Hepatocyte (in vitro differentiated cells): ENCODE results near the gene SELENOK. TPM values are rescaled to one million over a fixed set of nuclear protein-coding genes. Genes with fewer than 3 reads are reported as not detected.
A peak's percentile ranks its signal among the peaks of the same experiment; 100 is the strongest.

ENCODE experiments used
- DNase-seq: peaks from one replicate; pipeline ENCODE4 v3.0.0-alpha.2; 2016; ENCODE audit warnings: low spot score
- H2AFZ ChIP-seq: fragments of 200-600 bp; sonication (generic); 2 replicates; pipeline ENCODE4 v1.6.0; 2016; ENCODE audit warnings: antibody characterized with exemption, mild to moderate bottlenecking
- H3K27ac ChIP-seq: fragments of 200-600 bp; sonication (generic); 2 replicates; pipeline ENCODE4 v1.5.1; 2016; ENCODE audit warnings: mild to moderate bottlenecking
- H3K27me3 ChIP-seq: fragments of 200-600 bp; sonication (generic); 2 replicates; pipeline ENCODE4 v1.6.1; 2016
- H3K36me3 ChIP-seq: fragments of 200-600 bp; sonication (generic); replicated peaks from 2 replicates; pipeline ENCODE4 v1.5.1; 2016; ENCODE audit warnings: low read depth; ENCODE audit not compliant: insufficient read depth
- H3K4me1 ChIP-seq: fragments of 200-600 bp; sonication (generic); 2 replicates; pipeline ENCODE4 v1.5.1; 2016; ENCODE audit warnings: mild to moderate bottlenecking, moderate library complexity; ENCODE audit not compliant: insufficient read depth
- H3K4me2 ChIP-seq: fragments of 200-600 bp; sonication (generic); 2 replicates; pipeline ENCODE4 v1.6.0; 2016
- H3K4me3 ChIP-seq: fragments of 200-600 bp; sonication (generic); 2 replicates; pipeline ENCODE4 v1.5.1; 2016; ENCODE audit warnings: mild to moderate bottlenecking
- H3K79me2 ChIP-seq: fragments of 200-600 bp; sonication (generic); 2 replicates; pipeline ENCODE4 v1.6.0; 2017; ENCODE audit warnings: mild to moderate bottlenecking
- H3K9me2 ChIP-seq: fragments of 200-600 bp; sonication (generic); replicated peaks from 2 replicates; pipeline ENCODE4 v1.6.0; 2017; ENCODE audit warnings: mild to moderate bottlenecking; ENCODE audit not compliant: insufficient read depth
- H3K9me3 ChIP-seq: fragments of 200-600 bp; sonication (generic); 2 replicates; pipeline ENCODE4 v1.5.1; 2016; ENCODE audit warnings: low read depth, mild to moderate bottlenecking
- H4K20me1 ChIP-seq: fragments of 200-600 bp; sonication (generic); 2 replicates; pipeline ENCODE4 v1.6.0; 2016; ENCODE audit warnings: mild to moderate bottlenecking; ENCODE audit not compliant: insufficient read depth, poor library complexity, severe bottlenecking
- EZH2 ChIP-seq: fragments of 200-600 bp; sonication (generic); IDR thresholded peaks from 2 replicates; pipeline ENCODE4 v1.6.1; 2016; ENCODE audit warnings: antibody characterized with exemption, mild to moderate bottlenecking, borderline replicate concordance
- EZH2phosphoT487 ChIP-seq: fragments of 200-600 bp; sonication (generic); IDR thresholded peaks from one replicate; pipeline ENCODE4 v1.6.1; 2018; ENCODE audit warnings: antibody characterized with exemption, mild to moderate bottlenecking, low read depth, moderate library complexity; ENCODE audit not compliant: unreplicated experiment, severe bottlenecking
- WGBS: methylation state at CpG from one replicate; pipeline ENCODE4 v1.1.6; 2016; ENCODE audit warnings: low lambda C conversion rate; ENCODE audit errors: missing lambda C conversion rate; 5-methylcytosine and 5-hydroxymethylcytosine counted together
- polyA plus RNA-seq: library from polyadenylated mRNA; unstranded; fragments of >200 nt; fragmentation: Nextera tagmentation; extraction: Ambion mirVana; gene quantifications from 2 replicates; pipeline ENCODE4 v1.2.1, GENCODE V29; 2016
- total RNA-seq: library from RNA; depleted of rRNA; stranded (reverse); fragments of >200 nt; gene quantifications from 2 replicates; pipeline ENCODE4 v1.2.3, GENCODE V29; 2014
- TF ChIP-seq, protein P1 (sequence below): fragments of 200-600 bp; sonication (generic); IDR thresholded peaks from 2 replicates; pipeline ENCODE4 v1.5.1; 2016; ENCODE audit warnings: antibody characterized with exemption, mild to moderate bottlenecking; ENCODE audit not compliant: poor library complexity

Gene SELENOK
- total and polyA plus RNA-seq, 2 experiments from 2014 or later, result 59.7 to 155 TPM

- H3K9me3 ChIP-seq, result no peaks in the 10 kb centered on the region
- TF ChIP-seq EZH2phosphoT487, result no peak
- TF ChIP-seq, protein P1, sequence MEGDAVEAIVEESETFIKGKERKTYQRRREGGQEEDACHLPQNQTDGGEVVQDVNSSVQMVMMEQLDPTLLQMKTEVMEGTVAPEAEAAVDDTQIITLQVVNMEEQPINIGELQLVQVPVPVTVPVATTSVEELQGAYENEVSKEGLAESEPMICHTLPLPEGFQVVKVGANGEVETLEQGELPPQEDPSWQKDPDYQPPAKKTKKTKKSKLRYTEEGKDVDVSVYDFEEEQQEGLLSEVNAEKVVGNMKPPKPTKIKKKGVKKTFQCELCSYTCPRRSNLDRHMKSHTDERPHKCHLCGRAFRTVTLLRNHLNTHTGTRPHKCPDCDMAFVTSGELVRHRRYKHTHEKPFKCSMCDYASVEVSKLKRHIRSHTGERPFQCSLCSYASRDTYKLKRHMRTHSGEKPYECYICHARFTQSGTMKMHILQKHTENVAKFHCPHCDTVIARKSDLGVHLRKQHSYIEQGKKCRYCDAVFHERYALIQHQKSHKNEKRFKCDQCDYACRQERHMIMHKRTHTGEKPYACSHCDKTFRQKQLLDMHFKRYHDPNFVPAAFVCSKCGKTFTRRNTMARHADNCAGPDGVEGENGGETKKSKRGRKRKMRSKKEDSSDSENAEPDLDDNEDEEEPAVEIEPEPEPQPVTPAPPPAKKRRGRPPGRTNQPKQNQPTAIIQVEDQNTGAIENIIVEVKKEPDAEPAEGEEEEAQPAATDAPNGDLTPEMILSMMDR, result peak; percentile 26
- H4K20me1 ChIP-seq, result no peaks in the 10 kb centered on the region
- DNase-seq, result peak; percentile 89
- WGBS, result 40% methylated on average over 12 of the region's 12 CpGs
- no peaks in the 10 kb centered on the region for H3K27me3 ChIP-seq
- H3K79me2 ChIP-seq, result peaks cover 38% of the 10 kb centered on the region
- H3K27ac ChIP-seq, result peak overlapping the region; percentile 97
- peaks cover 42% of the 10 kb centered on the region for H3K4me1 ChIP-seq
- H3K9me2 ChIP-seq, result no peaks in the 10 kb centered on the region
- no peak overlapping the region for H2AFZ ChIP-seq
- H3K4me2 ChIP-seq, result peak overlapping the region; percentile 60
- H3K36me3 ChIP-seq, result no peaks in the 10 kb centered on the region
- H3K4me3 ChIP-seq, result no peak overlapping the region
These were observed 49.0 kb downstream of the SELENOK start for GRCh38 chr3:53842436-53843194.

- no peaks in the 10 kb centered on the region for H3K27me3 ChIP-seq
- TF ChIP-seq EZH2phosphoT487, result no peak
- TF ChIP-seq EZH2, result no peak
- TF ChIP-seq, protein P1, result no peak
- no peaks in the 10 kb centered on the region for H3K36me3 ChIP-seq
- peak overlapping the region; percentile 97 for H3K27ac ChIP-seq
- no peak for DNase-seq
- peaks cover 39% of the 10 kb centered on the region for H3K4me1 ChIP-seq
- H3K79me2 ChIP-seq, result peaks cover 47% of the 10 kb centered on the region
- peak overlapping the region; percentile 60 for H3K4me2 ChIP-seq
- 83% methylated on average over 5 of the region's 5 CpGs for WGBS
- H4K20me1 ChIP-seq, result no peaks in the 10 kb centered on the region
- no peaks in the 10 kb centered on the region for H3K9me3 ChIP-seq
- H2AFZ ChIP-seq, result no peak overlapping the region
- H3K9me2 ChIP-seq, result no peaks in the 10 kb centered on the region
- no peak overlapping the region for H3K4me3 ChIP-seq
These were observed 50.4 kb downstream of the SELENOK start for GRCh38 chr3:53841296-53841695.

- Histone ChIP-seq H3K36me3 (no peaks in the 10 kb centered on the region), H3K4me3 (no peak overlapping the region), H4K20me1 (no peaks in the 10 kb centered on the region), H3K9me2 (no peaks in the 10 kb centered on the region), H3K4me1 (peaks cover 15% of the 10 kb centered on the region), H3K27ac (no peak overlapping the region), H3K27me3 (no peaks in the 10 kb centered on the region), H3K4me2 (no peak overlapping the region), H3K9me3 (no peaks in the 10 kb centered on the region), H2AFZ (no peak overlapping the region), H3K79me2 (peaks cover 65% of the 10 kb centered on the region)
- no peak for TF ChIP-seq EZH2
- no peak for TF ChIP-seq EZH2phosphoT487
- TF ChIP-seq, protein P1, result no peak
- no peak for DNase-seq
- 94% methylated on average over 10 of the region's 10 CpGs for WGBS
These were observed 54.3 kb downstream of the SELENOK start for GRCh38 chr3:53837331-53837730.
